ENCODE results near the gene PPIL4. TPM values are rescaled to one million over a fixed set of nuclear protein-coding genes. Genes with fewer than 3 reads are reported as not detected.
A peak's percentile ranks its signal among the peaks of the same experiment; 100 is the strongest.

The PPIL4 gene
- polyA plus RNA-seq (ENCODE audit: insufficient read length), result 26.8 TPM

- peak; percentile 99 for DNase-seq
Observed at GRCh38 chr6:149545754-149546471, at the start of gene PPIL4. PPIL4 (minus strand) TSS chr6:149546043; CDS start chr6:149546005, 38 bp downstream.

- DNase-seq, result no peak
Observed at GRCh38 chr6:149593408-149593807, 47.6 kb upstream of the PPIL4 start.

GRCh38 chr6:149592983-149593382 is 47.1 kb upstream of the PPIL4 start:
- no peak for DNase-seq

GRCh38 chr6:149586149-149586548 is 40.3 kb upstream of the PPIL4 start:
- no peak for DNase-seq

GRCh38 chr6:149581349-149581748 is 35.5 kb upstream of the PPIL4 start:
- no peak for DNase-seq

GRCh38 chr6:149580880-149581279 is 35.0 kb upstream of the PPIL4 start:
- no peak for DNase-seq

GRCh38 chr6:149567945-149568585 is 22.2 kb upstream of the PPIL4 start:
- DNase-seq, result no peak

- no peak for DNase-seq
Observed at GRCh38 chr6:149567194-149567586, 21.3 kb upstream of the PPIL4 start.

GRCh38 chr6:149566410-149567193 is 20.8 kb upstream of the PPIL4 start:
- DNase-seq, result peak; percentile 57

- peak; percentile 98 for DNase-seq
Observed at GRCh38 chr6:149565527-149566409, 19.9 kb upstream of the PPIL4 start, which contains the start of gene GINM1. GINM1 (plus strand) TSS chr6:149566375; CDS start chr6:149566415, 40 bp downstream.

GRCh38 chr6:149563928-149564325 is 18.1 kb upstream of the PPIL4 start:
- no peak for DNase-seq

GRCh38 chr6:149563203-149563927 is 17.5 kb upstream of the PPIL4 start:
- no peak for DNase-seq

GRCh38 chr6:149560736-149561135 is 14.9 kb upstream of the PPIL4 start:
- DNase-seq, result no peak

- DNase-seq, result no peak
Observed at GRCh38 chr6:149559389-149559788, 13.5 kb upstream of the PPIL4 start.

- no peak for DNase-seq
Observed at GRCh38 chr6:149558029-149558428, 12.2 kb upstream of the PPIL4 start.

- no peak for DNase-seq
Observed at GRCh38 chr6:149551920-149552319, 6.1 kb upstream of the PPIL4 start.

GRCh38 chr6:149545258-149545753 is 537 bp downstream of the PPIL4 start:
- DNase-seq, result peak; percentile 73

GRCh38 chr6:149544646-149545257 is 1.1 kb downstream of the PPIL4 start:
- DNase-seq, result no peak

- DNase-seq, result no peak
Observed at GRCh38 chr6:149541139-149541538, 4.7 kb downstream of the PPIL4 start.

- no peak for DNase-seq
Observed at GRCh38 chr6:149534742-149535141, 11.1 kb downstream of the PPIL4 start.

- no peak for DNase-seq
Observed at GRCh38 chr6:149529650-149530049, 16.2 kb downstream of the PPIL4 start.
